Measurements from ENCODE around the gene CDC42EP1. TPM values are rescaled to one million over a fixed set of nuclear protein-coding genes. Genes with fewer than 3 reads are reported as not detected.
"Not testable (repeated sequence)": the region's sequence is repeated elsewhere in the genome, so short reads cannot be mapped to it uniquely, and the experiment has no call there.

Gene CDC42EP1
- total RNA-seq, 4 donors from 2014 or later = 28.4 to 53.4 (median 33.4) TPM

DNA sequence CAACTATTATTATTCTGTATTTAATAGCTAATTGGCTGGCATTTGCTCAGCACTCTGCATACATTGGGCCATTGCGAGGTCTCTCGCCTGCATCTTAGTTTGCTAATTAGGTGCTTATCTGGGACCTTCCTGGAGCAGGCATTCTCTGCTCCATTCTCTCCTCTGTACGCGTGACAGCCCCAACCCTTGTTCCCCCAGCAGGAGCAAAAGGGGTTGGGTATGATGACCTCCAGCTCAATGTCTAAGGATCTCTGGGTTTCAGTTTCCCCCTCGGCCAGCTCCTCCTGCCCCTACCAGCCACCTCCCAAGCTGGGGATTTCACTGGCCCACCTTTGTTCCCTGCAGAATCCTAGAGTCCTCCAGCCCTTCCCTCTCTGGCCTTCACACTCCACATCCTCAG, 29.4 kb downstream of the CDC42EP1 start:
- Histone ChIP-seq H3K27me3 (peaks cover 0 to 4% of the 10 kb centered on the region in 2 donors), H3K4me1 (peaks cover 0 to 13% (median 0%) of the 10 kb centered on the region in 4 donors), H3K9me3 (no peaks in the 10 kb centered on the region), H3K27ac (no peak overlapping the region), H3K4me3 (no peak overlapping the region), H3K36me3 (no peaks in the 10 kb centered on the region)
- 85% methylated on average over 5 of the region's 5 CpGs for WGBS, 2 donors
- no peak for DNase-seq (ENCODE audit: low spot score in 2 of 2)
- TF ChIP-seq POLR2A (IDR thresholded peaks at IDR 0.05) (no peak), CTCF (IDR thresholded peaks at IDR 0.05) (no peak), EP300 (IDR thresholded peaks at IDR 0.05) (no peak)

DNA sequence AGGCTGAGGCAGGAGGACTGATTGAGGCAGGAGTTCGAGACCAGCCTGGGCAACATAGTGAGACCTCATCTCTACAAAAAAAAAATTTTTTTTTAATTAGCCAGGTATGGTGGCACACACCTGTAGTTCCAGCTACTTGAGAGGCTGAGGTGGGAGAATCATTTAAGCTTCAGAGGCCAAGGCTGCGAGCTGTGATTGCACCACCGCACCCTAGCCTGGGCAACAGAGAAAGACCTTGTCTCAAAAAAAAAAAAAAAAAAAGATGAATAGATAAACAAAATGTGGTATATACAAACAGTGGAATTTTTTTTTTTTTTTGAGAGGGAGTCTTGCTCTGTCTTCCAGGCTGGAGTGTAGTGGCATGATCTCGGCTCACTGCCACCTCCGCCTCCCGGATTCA, 30.8 kb downstream of the CDC42EP1 start:
- 86 to 93% methylated on average over 6 of the region's 6 CpGs for WGBS, 2 donors
- not testable (repeated sequence) for H3K27me3 ChIP-seq

GRCh38 chr22:37591823-37592404, 31.6 kb downstream of the CDC42EP1 start:
- DNase-seq (ENCODE audit: low spot score in 2 of 2) = no peak
- H3K27ac ChIP-seq = peak overlapping the region in 3 of 4 donors; percentile 40 to 61 (median 54)

More for the DNA sequence above, 30.8 kb downstream of the CDC42EP1 start:
- DNase-seq (ENCODE audit: low spot score in 2 of 2); H3K36me3 ChIP-seq; H3K9me3 ChIP-seq; H3K27ac ChIP-seq; H3K4me3 ChIP-seq: not testable (repeated sequence)
- H3K4me1 ChIP-seq = peaks cover 0 to 13% (median 0%) of the 10 kb centered on the region in 4 donors

DNA sequence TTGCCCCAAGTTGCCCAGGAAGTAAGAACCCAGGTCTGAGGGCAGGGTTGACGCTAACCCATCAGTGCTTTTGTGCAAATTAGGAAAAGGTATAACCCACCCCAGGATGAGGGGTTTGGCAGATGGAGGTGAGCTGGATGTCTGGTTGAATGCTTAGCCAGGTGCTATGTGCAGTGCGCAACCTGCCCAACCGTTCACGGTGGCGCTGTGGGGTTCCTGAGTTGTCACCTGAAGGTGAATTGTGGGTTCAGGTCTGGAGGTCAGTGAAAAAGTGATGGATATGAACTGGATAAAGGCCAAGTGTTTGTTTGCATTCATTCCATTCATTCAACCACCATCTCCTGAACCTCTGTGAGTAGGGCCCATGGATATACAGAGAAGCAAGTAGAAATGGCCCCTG, 34.0 kb downstream of the CDC42EP1 start:
- no peak for DNase-seq (ENCODE audit: low spot score in 2 of 2)
- Histone ChIP-seq H3K27ac (no peak overlapping the region), H3K4me1 (peaks cover 0 to 13% (median 0%) of the 10 kb centered on the region in 4 donors), H3K36me3 (no peaks in the 10 kb centered on the region), H3K4me3 (no peak overlapping the region), H3K27me3 (no peaks in the 10 kb centered on the region), H3K9me3 (no peaks in the 10 kb centered on the region)
- no peak for TF ChIP-seq POLR2A (IDR thresholded peaks at IDR 0.05)
- TF ChIP-seq CTCF (IDR thresholded peaks at IDR 0.05) = no peak
- no peak for TF ChIP-seq EP300 (IDR thresholded peaks at IDR 0.05)
- 89 to 92% methylated on average over 5 of the region's 5 CpGs for WGBS, 2 donors

More at GRCh38 chr22:37591823-37592404, 31.6 kb downstream of the CDC42EP1 start:
- H3K4me3 ChIP-seq = peak overlapping the region in 2 of 4 donors; percentile 6 to 35
- 82 to 84% methylated on average over 12 of the region's 12 CpGs for WGBS, 2 donors
- no peaks in the 10 kb centered on the region for H3K9me3 ChIP-seq
- H3K36me3 ChIP-seq = no peaks in the 10 kb centered on the region
- peaks cover 0 to 13% (median 0%) of the 10 kb centered on the region in 4 donors for H3K4me1 ChIP-seq
- TF ChIP-seq POLR2A (IDR thresholded peaks at IDR 0.05) = no peak
- no peak for TF ChIP-seq CTCF (IDR thresholded peaks at IDR 0.05)
- TF ChIP-seq EP300 (IDR thresholded peaks at IDR 0.05) = no peak
- peaks cover 0 to 4% of the 10 kb centered on the region in 2 donors for H3K27me3 ChIP-seq

DNA sequence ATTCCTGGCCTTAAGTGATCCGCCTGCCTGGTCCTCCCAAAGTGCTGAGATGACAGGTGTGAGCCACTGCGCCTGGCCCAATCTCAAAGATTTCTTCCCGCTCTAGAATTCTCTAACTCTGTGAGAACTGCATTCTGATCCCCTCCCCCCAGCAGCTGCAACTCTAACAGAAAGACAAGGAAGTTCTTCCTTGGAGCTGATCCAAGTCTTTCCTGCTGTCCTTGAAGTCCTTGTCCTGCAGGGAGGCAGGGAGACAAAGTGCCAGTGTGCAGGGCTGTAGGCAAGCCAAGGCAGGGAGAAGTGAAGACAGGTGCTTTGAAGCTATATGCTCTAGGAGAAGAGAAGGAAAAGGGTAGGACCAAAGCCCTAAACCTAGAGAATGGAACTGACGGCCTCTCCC, 38.9 kb downstream of the CDC42EP1 start:
- 79 to 85% methylated on average over 4 of the region's 4 CpGs for WGBS, 2 donors
- Histone ChIP-seq H3K9me3 (no peaks in the 10 kb centered on the region), H3K27me3 (no peaks in the 10 kb centered on the region), H3K4me3 (no peak overlapping the region), H3K27ac (no peak overlapping the region), H3K4me1 (no peaks in the 10 kb centered on the region), H3K36me3 (no peaks in the 10 kb centered on the region)
- peak in 1 of 2 donors; percentile 38 for DNase-seq (ENCODE audit: low spot score in 2 of 2)
- no peak for TF ChIP-seq POLR2A (IDR thresholded peaks at IDR 0.05)
- no peak for TF ChIP-seq EP300 (IDR thresholded peaks at IDR 0.05)
- no peak for TF ChIP-seq CTCF (IDR thresholded peaks at IDR 0.05)
